Trophoblast cell (in vitro differentiated cells and primary cell): ENCODE data around the gene TNFSF9.
"Not testable (repeated sequence)": the region's sequence is repeated elsewhere in the genome, so short reads cannot be mapped to it uniquely, and the experiment has no call there.

ENCODE experiments used
- DNase-seq, 2 donors: peaks; one replicate each; pipeline ENCODE4 v3.0.0-alpha.2; 2016
- H2AFZ ChIP-seq: 2 replicates; pipeline ENCODE4 v1.6.1; 2013; ENCODE audit warnings: low read length, moderate library complexity, mild to moderate bottlenecking; ENCODE audit not compliant: insufficient read depth, poor library complexity
- H2AK5ac ChIP-seq: 2 replicates; pipeline ENCODE4 v1.6.1; 2013; ENCODE audit warnings: mild to moderate bottlenecking, low read length
- H2BK120ac ChIP-seq: 2 replicates; pipeline ENCODE4 v1.6.1; 2013; ENCODE audit warnings: low read length, mild to moderate bottlenecking, moderate library complexity; ENCODE audit not compliant: insufficient read depth, poor library complexity
- H2BK12ac ChIP-seq: 2 replicates; pipeline ENCODE4 v1.6.1; 2013; ENCODE audit warnings: mild to moderate bottlenecking, low read length, moderate library complexity
- H2BK5ac ChIP-seq: 2 replicates; pipeline ENCODE4 v1.6.1; 2013; ENCODE audit warnings: low read length, low read depth, moderate library complexity, mild to moderate bottlenecking; ENCODE audit not compliant: poor library complexity
- H3K14ac ChIP-seq: 2 replicates; pipeline ENCODE4 v1.6.1; 2013; ENCODE audit warnings: mild to moderate bottlenecking, low read length
- H3K18ac ChIP-seq: 2 replicates; pipeline ENCODE4 v1.6.1; 2013; ENCODE audit warnings: mild to moderate bottlenecking, low read length
- H3K23ac ChIP-seq: 2 replicates; pipeline ENCODE4 v1.6.1; 2013; ENCODE audit warnings: low read length
- H3K27ac ChIP-seq: 2 replicates; pipeline ENCODE4 v1.5.1; 2013; ENCODE audit warnings: low read depth, mild to moderate bottlenecking, inconsistent platforms, low read length, moderate library complexity
- H3K27me3 ChIP-seq: 2 replicates; pipeline ENCODE4 v1.6.1; 2013; ENCODE audit warnings: inconsistent platforms, mild to moderate bottlenecking, low read length, moderate library complexity; ENCODE audit not compliant: insufficient read depth
- H3K36me3 ChIP-seq, 2 experiments: 1 replicate in 1 of 2; 2 replicates in 1 of 2; pipeline ENCODE4 v1.6.1; 2013; ENCODE audit warnings: low read length in 2 of 2, mild to moderate bottlenecking in 2 of 2, moderate library complexity in 1 of 2; ENCODE audit not compliant: insufficient read depth in 2 of 2, control insufficient read depth in 1 of 2
- H3K4ac ChIP-seq: 2 replicates; pipeline ENCODE4 v1.6.1; 2013; ENCODE audit warnings: low read depth, mild to moderate bottlenecking, low read length, moderate library complexity
- H3K4me1 ChIP-seq, 2 experiments: 1 replicate in 1 of 2; 2 replicates in 1 of 2; pipeline ENCODE4 v1.6.1; 2013; ENCODE audit warnings: low read length in 2 of 2, mild to moderate bottlenecking in 2 of 2, moderate library complexity in 1 of 2; ENCODE audit not compliant: insufficient read depth in 2 of 2, control insufficient read depth in 1 of 2
- H3K4me2 ChIP-seq: 2 replicates; pipeline ENCODE4 v1.6.1; 2013; ENCODE audit warnings: inconsistent platforms, mild to moderate bottlenecking, low read length, moderate library complexity
- H3K4me3 ChIP-seq: 2 replicates; pipeline ENCODE4 v1.5.1; 2013; ENCODE audit warnings: mild to moderate bottlenecking, low read depth, low read length, inconsistent platforms
- H3K79me1 ChIP-seq: one replicate; pipeline ENCODE4 v1.6.1; 2013; ENCODE audit warnings: low read length
- H3K79me2 ChIP-seq: 2 replicates; pipeline ENCODE4 v1.6.1; 2013; ENCODE audit warnings: low read length, mild to moderate bottlenecking; ENCODE audit not compliant: control insufficient read depth, insufficient read depth, poor library complexity
- H3K9ac ChIP-seq: 2 replicates; pipeline ENCODE4 v1.6.1; 2013; ENCODE audit warnings: mild to moderate bottlenecking, low read length
- H3K9me3 ChIP-seq: 2 replicates; pipeline ENCODE4 v1.6.1; 2013; ENCODE audit warnings: low read depth, mild to moderate bottlenecking, control low read depth, inconsistent platforms, low read length; ENCODE audit not compliant: insufficient read depth
- H4K12ac ChIP-seq: 2 replicates; pipeline ENCODE4 v1.6.1; 2013; ENCODE audit warnings: low read depth, mild to moderate bottlenecking, low read length, moderate library complexity
- H4K8ac ChIP-seq: 2 replicates; pipeline ENCODE4 v1.6.1; 2013; ENCODE audit warnings: low read depth, mild to moderate bottlenecking, low read length, moderate library complexity
- H4K91ac ChIP-seq: one replicate; pipeline ENCODE4 v1.6.1; 2013; ENCODE audit warnings: low read depth, mild to moderate bottlenecking, low read length, moderate library complexity
- WGBS: extraction: QIAGEN DNeasy Blood & Tissue Kit; methylation state at CpG from one replicate; pipeline ENCODE4 v1.1.7; 2013; ENCODE audit warnings: missing lambda C conversion rate; ENCODE audit not compliant: insufficient read length, insufficient coverage; ENCODE audit errors: extremely low coverage; 5-methylcytosine and 5-hydroxymethylcytosine counted together

The TNFSF9 gene

GRCh38 chr19:6503407-6504201 lies 27.2 kb upstream of the TNFSF9 start:
- Histone ChIP-seq H3K23ac (no peak overlapping the region), H2AK5ac (no peak overlapping the region), H3K4ac (no peak overlapping the region), H3K79me2 (no peaks in the 10 kb centered on the region), H2BK120ac (no peak overlapping the region), H2AFZ (no peak overlapping the region), H3K9me3 (peaks cover 1% of the 10 kb centered on the region), H2BK12ac (no peak overlapping the region), H4K91ac (no peak overlapping the region), H3K9ac (no peak overlapping the region), H3K27ac (no peak overlapping the region), H2BK5ac (no peak overlapping the region), H4K8ac (no peak overlapping the region), H3K27me3 (peaks cover 20% of the 10 kb centered on the region), H3K4me3 (no peak overlapping the region), H3K79me1 (no peaks in the 10 kb centered on the region), H3K4me1 (no peaks in the 10 kb centered on the region), H3K14ac (no peak overlapping the region), H4K12ac (no peak overlapping the region), H3K36me3 (no peaks in the 10 kb centered on the region), H3K18ac (no peak overlapping the region), H3K4me2 (no peak overlapping the region)
- WGBS = no CpG with 5 or more reads among the region's 9 CpGs
- no peak for DNase-seq

- not testable (repeated sequence) for H2BK120ac ChIP-seq, H3K23ac ChIP-seq, H4K8ac ChIP-seq, H3K79me1 ChIP-seq, H3K79me2 ChIP-seq, H2AK5ac ChIP-seq, H3K18ac ChIP-seq, H3K9ac ChIP-seq, H3K4me3 ChIP-seq, H2AFZ ChIP-seq, H4K91ac ChIP-seq, H3K4me1 ChIP-seq, H3K9me3 ChIP-seq, H3K27me3 ChIP-seq, H3K36me3 ChIP-seq, H3K14ac ChIP-seq, H4K12ac ChIP-seq, H3K4me2 ChIP-seq, H2BK12ac ChIP-seq, H3K27ac ChIP-seq, DNase-seq, H3K4ac ChIP-seq, H2BK5ac ChIP-seq
- WGBS = no CpG with 5 or more reads among the region's 9 CpGs
These were observed 22.6 kb upstream of the TNFSF9 start for GRCh38 chr19:6508028-6508771.

- H3K4me2 ChIP-seq = no peak overlapping the region
- no peak overlapping the region for H3K18ac ChIP-seq
- H2AK5ac ChIP-seq = no peak overlapping the region
- no peak overlapping the region for H4K8ac ChIP-seq
- no peak overlapping the region for H3K9ac ChIP-seq
- peaks cover 3% of the 10 kb centered on the region for H3K9me3 ChIP-seq
- H3K14ac ChIP-seq = no peak overlapping the region
- no peak overlapping the region for H3K4me3 ChIP-seq
- H4K91ac ChIP-seq = no peak overlapping the region
- H3K79me1 ChIP-seq = no peaks in the 10 kb centered on the region
- H2BK120ac ChIP-seq = no peak overlapping the region
- no peak overlapping the region for H2BK5ac ChIP-seq
- no peaks in the 10 kb centered on the region for H3K36me3 ChIP-seq
- no peak for DNase-seq
- H3K4ac ChIP-seq = no peak overlapping the region
- H3K27me3 ChIP-seq = no peaks in the 10 kb centered on the region
- no peaks in the 10 kb centered on the region for H3K4me1 ChIP-seq
- H3K79me2 ChIP-seq = no peaks in the 10 kb centered on the region
- H3K27ac ChIP-seq = no peak overlapping the region
- no peak overlapping the region for H2BK12ac ChIP-seq
- H2AFZ ChIP-seq = no peak overlapping the region
- WGBS = no CpG with 5 or more reads among the region's 20 CpGs
- H3K23ac ChIP-seq = no peak overlapping the region
- H4K12ac ChIP-seq = no peak overlapping the region
These were observed 21.5 kb upstream of the TNFSF9 start for GRCh38 chr19:6509118-6509971.

- Histone ChIP-seq H3K4me2 (no peak overlapping the region), H3K4me1 (no peaks in the 10 kb centered on the region), H3K23ac (no peak overlapping the region), H3K79me2 (no peaks in the 10 kb centered on the region), H4K91ac (no peak overlapping the region), H2AFZ (no peak overlapping the region), H3K79me1 (no peaks in the 10 kb centered on the region), H3K27ac (no peak overlapping the region), H4K12ac (no peak overlapping the region), H2BK120ac (no peak overlapping the region), H3K9me3 (peaks cover 3% of the 10 kb centered on the region), H3K4me3 (no peak overlapping the region), H3K36me3 (no peaks in the 10 kb centered on the region), H4K8ac (no peak overlapping the region), H3K4ac (no peak overlapping the region), H3K9ac (no peak overlapping the region), H2AK5ac (no peak overlapping the region), H3K18ac (no peak overlapping the region), H3K14ac (no peak overlapping the region), H2BK5ac (no peak overlapping the region), H3K27me3 (no peaks in the 10 kb centered on the region), H2BK12ac (no peak overlapping the region)
- no CpG with 5 or more reads among the region's 7 CpGs for WGBS
- no peak for DNase-seq
These were observed 20.2 kb upstream of the TNFSF9 start for GRCh38 chr19:6510618-6511017.
